Colonic mucosa (tissue), 4 donors: ENCODE measurements around the gene OR2F1. TPM values are rescaled to one million over a fixed set of nuclear protein-coding genes. Genes with fewer than 3 reads are reported as not detected.
"Not testable (repeated sequence)": the region's sequence is repeated elsewhere in the genome, so short reads cannot be mapped to it uniquely, and the experiment has no call there.

Experiments
- DNase-seq: peaks from one replicate; pipeline ENCODE4 v3.0.0-alpha.2; 2020
- H3K27ac ChIP-seq: fragments of 200-600 bp; one replicate; pipeline ENCODE4 v1.8.0; 2021
- H3K27me3 ChIP-seq: fragments of 200-600 bp; one replicate; pipeline ENCODE4 v1.8.0; 2021
- H3K36me3 ChIP-seq: fragments of 200-600 bp; one replicate; pipeline ENCODE4 v1.8.0; 2021
- H3K4me1 ChIP-seq: fragments of 200-600 bp; one replicate; pipeline ENCODE4 v1.8.0; 2021; ENCODE audit warnings: mild to moderate bottlenecking
- H3K4me3 ChIP-seq: fragments of 200-600 bp; one replicate; pipeline ENCODE4 v1.8.0; 2021
- H3K9ac ChIP-seq, 2 donors: one replicate each; pipeline ENCODE4 v1.7.0; 2013; ENCODE audit warnings: control low read depth in 2 of 2, low read depth in 2 of 2, low read length in 2 of 2
- H3K9me3 ChIP-seq: fragments of 200-600 bp; one replicate; pipeline ENCODE4 v1.8.0; 2021
- intact Hi-C: fragments of 100-400 bp; cut with DNase I; formaldehyde crosslinking; loops from one replicate; pipeline ENCODE4 v1.14.1; 2022
- total RNA-seq, 2 donors: library from RNA; stranded (reverse); fragmentation: NEBNext Ultra II Directional in 1 of 2; extraction: Animal tissue kit (Norgen Biotek cat#: 25700) in 1 of 2; gene quantifications; one replicate each; pipeline ENCODE4 v1.2.1, GENCODE V29; 2021
- TF ChIP-seq, protein P1 (sequence below): fragments of 200-600 bp; IDR thresholded peaks from one replicate; pipeline ENCODE4 v1.8.0; 2022; ENCODE audit warnings: antibody characterized with exemption, mild to moderate bottlenecking
- donor health status: healthy.
- donor health status: DM: no; HTN: no; CAD: no.
- donor health status: DM: no; HTN: no; CAD: no.

Gene OR2F1
- total RNA-seq, 2 donors from 2014 or later = not detected

DNA sequence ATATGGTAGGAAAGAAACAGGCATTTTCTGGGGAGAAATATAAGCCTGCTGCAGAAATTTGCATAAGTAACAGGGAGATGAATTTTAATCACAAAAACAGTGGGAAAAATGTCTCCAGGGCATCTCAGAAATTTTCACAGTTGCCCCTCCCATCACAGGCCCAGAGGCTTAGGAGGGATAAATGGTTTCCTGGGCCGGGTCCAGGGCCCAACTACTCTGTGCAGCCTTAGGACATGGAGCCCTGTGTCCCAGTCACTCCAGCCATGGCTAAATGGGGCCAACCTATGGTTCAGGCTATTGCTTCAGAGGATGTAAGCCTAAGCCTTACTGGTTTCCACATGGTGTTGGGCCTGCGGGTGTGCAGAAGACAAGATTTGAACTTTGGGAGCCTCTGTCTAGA lies 54.7 kb downstream of the OR2F1 start:
- no peak for DNase-seq

DNA sequence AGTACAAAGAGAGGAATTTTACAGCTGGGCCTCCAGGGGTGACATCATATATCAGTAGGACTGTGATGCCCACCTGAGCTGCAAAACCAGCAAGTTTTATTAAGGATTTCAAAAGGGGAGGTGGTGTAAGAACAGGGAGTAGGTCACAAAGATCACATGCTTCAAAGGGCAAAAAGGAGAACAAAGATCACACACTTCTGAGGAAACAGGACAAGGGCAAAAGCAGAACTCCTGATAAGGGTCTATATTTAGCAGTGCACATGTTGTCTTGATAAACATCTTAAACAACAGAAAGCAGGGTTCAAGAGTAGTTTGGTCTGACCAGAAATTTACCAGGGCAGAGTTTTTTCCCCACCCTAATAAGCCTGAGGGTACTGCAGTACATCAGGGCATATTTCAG lies 55.4 kb downstream of the OR2F1 start:
- H3K36me3 ChIP-seq, H3K4me1 ChIP-seq, H3K4me3 ChIP-seq, DNase-seq, intact Hi-C loops, H3K9me3 ChIP-seq, H3K27ac ChIP-seq, H3K9ac ChIP-seq, H3K27me3 ChIP-seq: not testable (repeated sequence)

More for the DNA sequence above, 54.7 kb downstream of the OR2F1 start:
- Histone ChIP-seq H3K9ac (no peak overlapping the region), H3K4me1 (no peaks in the 10 kb centered on the region), H3K4me3 (no peak overlapping the region), H3K27ac (no peak overlapping the region), H3K27me3 (no peaks in the 10 kb centered on the region), H3K36me3 (no peaks in the 10 kb centered on the region), H3K9me3 (no peaks in the 10 kb centered on the region)
- intact Hi-C loops = no loop called here
- TF ChIP-seq, protein P1, sequence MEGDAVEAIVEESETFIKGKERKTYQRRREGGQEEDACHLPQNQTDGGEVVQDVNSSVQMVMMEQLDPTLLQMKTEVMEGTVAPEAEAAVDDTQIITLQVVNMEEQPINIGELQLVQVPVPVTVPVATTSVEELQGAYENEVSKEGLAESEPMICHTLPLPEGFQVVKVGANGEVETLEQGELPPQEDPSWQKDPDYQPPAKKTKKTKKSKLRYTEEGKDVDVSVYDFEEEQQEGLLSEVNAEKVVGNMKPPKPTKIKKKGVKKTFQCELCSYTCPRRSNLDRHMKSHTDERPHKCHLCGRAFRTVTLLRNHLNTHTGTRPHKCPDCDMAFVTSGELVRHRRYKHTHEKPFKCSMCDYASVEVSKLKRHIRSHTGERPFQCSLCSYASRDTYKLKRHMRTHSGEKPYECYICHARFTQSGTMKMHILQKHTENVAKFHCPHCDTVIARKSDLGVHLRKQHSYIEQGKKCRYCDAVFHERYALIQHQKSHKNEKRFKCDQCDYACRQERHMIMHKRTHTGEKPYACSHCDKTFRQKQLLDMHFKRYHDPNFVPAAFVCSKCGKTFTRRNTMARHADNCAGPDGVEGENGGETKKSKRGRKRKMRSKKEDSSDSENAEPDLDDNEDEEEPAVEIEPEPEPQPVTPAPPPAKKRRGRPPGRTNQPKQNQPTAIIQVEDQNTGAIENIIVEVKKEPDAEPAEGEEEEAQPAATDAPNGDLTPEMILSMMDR = no peak

DNA sequence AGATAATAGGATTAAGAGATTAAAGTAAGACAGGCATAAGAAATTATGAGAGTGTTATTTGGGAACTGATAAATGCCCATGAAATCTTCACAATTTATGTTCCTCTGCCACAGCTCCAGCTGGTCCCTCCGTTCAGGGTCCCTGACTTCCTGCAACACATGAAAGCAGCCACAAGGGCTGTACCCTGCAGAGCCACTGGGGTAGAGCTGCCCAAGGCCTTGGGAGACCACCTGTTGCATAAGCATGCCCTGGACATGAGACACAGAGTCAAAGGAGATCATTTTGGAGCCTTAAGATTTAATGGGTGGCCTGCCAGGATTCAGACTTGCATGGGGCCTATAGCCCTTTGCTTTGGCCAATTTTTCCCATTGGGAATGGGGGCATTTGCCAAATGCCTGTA lies 56.2 kb downstream of the OR2F1 start:
- not testable (repeated sequence) for DNase-seq, H3K4me3 ChIP-seq

DNA sequence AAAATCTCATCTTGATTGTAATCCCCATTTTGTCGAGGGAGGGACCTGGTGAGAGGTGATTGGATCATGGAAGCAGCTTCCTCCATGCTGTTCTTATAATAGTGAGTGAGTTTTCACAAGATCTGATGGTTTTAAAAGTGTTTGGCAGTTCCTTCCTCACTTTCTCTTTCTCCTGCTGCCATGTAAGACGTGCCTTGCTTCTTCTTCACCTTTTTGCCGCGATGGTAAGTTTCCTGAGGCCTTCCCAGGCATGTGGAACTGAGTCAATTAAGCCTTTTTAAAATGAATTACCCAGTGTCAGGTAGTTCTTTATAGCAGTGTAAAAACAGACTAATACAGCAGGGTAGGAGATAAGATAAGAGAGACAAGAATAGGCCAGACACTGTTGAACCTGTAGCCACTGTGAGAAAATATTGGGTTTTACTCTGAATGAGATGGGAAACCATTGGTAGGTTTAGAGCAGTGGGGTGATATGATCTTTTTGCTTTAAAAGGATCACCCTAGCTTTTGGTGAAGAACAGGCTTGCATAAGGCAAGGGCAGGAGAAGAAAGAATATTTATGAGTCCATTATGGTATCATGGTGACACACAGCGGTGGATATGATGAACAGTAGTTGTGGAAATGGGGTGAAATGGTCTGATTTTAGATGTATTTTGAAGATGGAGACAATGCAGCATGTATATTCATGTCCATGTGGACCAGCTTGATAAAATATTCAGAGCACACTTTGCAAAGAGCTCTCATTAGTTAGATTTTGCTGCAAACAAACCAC lies 57.0 kb downstream of the OR2F1 start:
- Histone ChIP-seq H3K27ac (no peak overlapping the region), H3K36me3 (no peaks in the 10 kb centered on the region), H3K4me3 (no peak overlapping the region), H3K27me3 (no peaks in the 10 kb centered on the region), H3K9ac (no peak overlapping the region), H3K9me3 (no peaks in the 10 kb centered on the region), H3K4me1 (no peaks in the 10 kb centered on the region)
- TF ChIP-seq, protein P1 = no peak
- intact Hi-C loops = no loop called here
- DNase-seq = no peak

More for the DNA sequence above, 56.2 kb downstream of the OR2F1 start:
- H3K4me1 ChIP-seq, H3K9ac ChIP-seq, intact Hi-C loops, H3K27ac ChIP-seq, H3K27me3 ChIP-seq, H3K9me3 ChIP-seq, H3K36me3 ChIP-seq: not testable (repeated sequence)

Other genes starting within 250 kb of the OR2F1 start
- gene CTAGE6, start 197.1 kb upstream of the OR2F1 start, total RNA-seq = not detected
- 10 to 100 TPM; 39.5 to 44.9 TPM for gene TCAF1, start 52.7 kb upstream of the OR2F1 start, total RNA-seq
- not detected for gene OR2F2, start 19.6 kb upstream of the OR2F1 start, total RNA-seq
- gene OR6B1, start 45.5 kb downstream of the OR2F1 start, total RNA-seq = not detected
- gene OR2A5, start 94.1 kb downstream of the OR2F1 start, total RNA-seq = not detected
- gene OR2A25, start 115.0 kb downstream of the OR2F1 start, total RNA-seq = not detected
- gene OR2A12, start 131.4 kb downstream of the OR2F1 start, total RNA-seq = not detected
- gene OR2A2, start 154.7 kb downstream of the OR2F1 start, total RNA-seq = not detected
- gene OR2A14, start 168.3 kb downstream of the OR2F1 start, total RNA-seq = not detected
- gene CTAGE4, start 228.6 kb downstream of the OR2F1 start, total RNA-seq = 10 to 100 TPM in 1 of 2 donors, 1 to 10 TPM in 1; 9.9 to 12.1 TPM
- gene ARHGEF35, start 241.0 kb downstream of the OR2F1 start, total RNA-seq = 10 to 100 TPM; 14.0 to 57.0 TPM